HG02885 (cell line): Measurements from ENCODE around the gene PHF21B.
"Not testable (repeated sequence)": the region's sequence is repeated elsewhere in the genome, so short reads cannot be mapped to it uniquely, and the experiment has no call there.

Experiments used
- ATAC-seq: cut with Tn5 transposase; IDR thresholded peaks from one replicate; pipeline ENCODE4 v1.9.1; 2021; ENCODE audit warnings: mild to moderate bottlenecking; ENCODE audit not compliant: unreplicated experiment, poor library complexity

The PHF21B gene

DNA sequence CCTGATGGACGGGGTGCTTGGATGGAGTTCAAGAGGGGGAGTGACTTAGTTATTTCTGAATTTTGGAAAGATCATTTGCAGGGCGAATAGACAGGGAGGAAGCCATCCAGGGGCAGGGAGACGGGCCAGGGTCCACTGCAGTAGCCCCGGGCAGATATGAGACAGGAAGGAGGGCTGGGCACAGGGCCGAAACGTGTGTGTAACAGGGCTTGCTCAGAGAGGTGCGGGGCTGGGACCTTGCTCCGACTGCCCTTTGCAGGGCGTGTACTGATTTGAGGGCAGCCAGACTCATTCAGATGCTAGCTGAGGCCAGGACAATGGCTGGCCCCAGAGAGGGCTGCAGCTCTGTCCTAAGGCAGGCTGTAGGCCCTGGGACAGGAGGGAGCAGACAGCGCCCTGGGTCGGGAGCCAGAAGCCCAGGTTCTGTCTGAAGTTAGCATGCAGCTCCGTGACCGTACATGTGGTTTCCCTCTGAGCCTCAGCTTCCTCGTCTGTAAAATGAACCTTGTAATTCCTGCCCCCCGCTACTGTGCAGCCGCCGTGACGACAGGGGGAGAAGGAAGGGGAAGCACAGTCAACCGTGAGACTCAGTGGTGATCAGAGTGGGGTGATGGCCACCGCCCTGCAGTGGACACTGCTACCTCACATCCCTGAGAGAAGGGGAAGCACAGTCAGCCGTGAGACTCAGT is 103.4 kb downstream of the PHF21B start:
- no peak for ATAC-seq

DNA sequence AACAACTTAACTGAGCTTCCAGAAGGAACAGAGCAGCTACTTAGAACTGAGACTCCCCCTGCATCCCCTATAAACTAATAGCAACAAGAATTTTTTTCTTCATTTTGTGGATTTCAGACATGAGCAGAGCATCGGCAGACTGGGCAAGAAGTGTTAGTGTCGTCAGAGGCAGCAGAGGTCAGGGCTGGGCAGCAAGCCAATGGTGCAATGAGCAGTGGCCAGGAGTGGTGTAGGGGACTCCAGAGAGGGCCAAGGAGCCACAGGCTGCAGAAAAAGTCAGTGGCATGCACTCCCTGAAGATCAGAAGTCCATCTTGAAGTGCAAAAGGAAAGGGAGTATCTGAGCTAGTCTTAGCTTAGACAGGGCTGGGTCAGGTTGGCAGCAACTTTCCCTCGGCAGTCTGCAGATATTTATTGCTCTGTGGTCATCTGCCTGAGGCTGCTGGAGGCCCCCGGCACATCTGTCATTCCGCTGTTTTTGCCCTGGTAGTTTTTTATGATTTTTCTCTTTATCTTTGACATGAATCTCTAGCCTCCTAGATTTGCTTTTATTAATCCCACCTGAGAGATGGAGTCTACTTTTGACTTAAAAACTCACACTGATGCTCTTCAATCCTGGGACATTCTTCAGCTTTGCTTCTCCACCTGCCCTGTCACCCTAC is 105.2 kb downstream of the PHF21B start:
- not testable (repeated sequence) for ATAC-seq

DNA sequence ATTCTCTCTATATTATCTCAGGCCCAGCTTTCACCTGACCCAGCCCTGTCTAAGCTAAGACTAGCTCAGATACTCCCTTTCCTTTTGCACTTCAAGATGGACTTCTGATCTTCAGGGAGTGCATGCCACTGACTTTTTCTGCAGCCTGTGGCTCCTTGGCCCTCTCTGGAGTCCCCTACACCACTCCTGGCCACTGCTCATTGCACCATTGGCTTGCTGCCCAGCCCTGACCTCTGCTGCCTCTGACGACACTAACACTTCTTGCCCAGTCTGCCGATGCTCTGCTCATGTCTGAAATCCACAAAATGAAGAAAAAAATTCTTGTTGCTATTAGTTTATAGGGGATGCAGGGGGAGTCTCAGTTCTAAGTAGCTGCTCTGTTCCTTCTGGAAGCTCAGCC is 106.6 kb downstream of the PHF21B start:
- ATAC-seq: not testable (repeated sequence)

DNA sequence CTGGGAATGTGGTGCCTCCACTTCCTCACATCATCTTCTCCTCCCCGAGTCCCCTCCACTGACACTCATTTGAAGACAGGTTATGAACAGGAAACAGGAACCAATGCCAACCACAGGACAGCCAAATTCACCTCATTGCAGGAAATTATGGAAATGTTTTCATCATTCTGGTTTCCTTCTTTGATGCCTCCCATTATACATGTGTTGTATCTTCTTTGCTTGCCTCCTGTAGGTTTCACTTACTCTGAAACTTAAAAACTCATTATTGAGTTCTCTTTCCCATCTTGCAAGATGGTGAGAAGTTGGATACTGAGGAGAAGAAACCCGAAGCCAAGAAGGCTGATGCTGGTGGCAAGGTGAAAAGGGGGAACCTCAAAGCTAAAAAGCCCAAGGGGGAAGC is 108.5 kb downstream of the PHF21B start:
- ATAC-seq: no peak

DNA sequence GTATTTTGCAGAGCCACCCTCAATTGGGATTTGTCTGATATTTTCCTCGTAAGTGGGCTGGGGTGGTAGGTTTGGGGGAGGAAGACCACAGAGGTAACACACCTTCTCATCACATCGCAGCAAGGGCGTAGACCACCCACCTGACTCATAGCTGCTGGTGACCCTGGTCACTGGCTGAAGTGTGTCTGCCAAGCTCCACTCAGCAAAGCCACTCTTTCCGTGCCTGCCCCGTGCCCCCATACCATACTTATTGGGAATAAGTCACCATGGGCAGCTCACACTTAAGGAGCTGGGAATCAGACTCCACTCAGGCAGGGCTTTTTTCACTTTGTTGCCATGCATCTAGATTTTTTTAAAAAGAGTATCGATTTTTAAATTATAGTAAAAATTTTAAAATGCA is 111.6 kb downstream of the PHF21B start:
- ATAC-seq: no peak

- ATAC-seq: no peak
These were observed 114.3 kb downstream of the PHF21B start for GRCh38 chr22:44895296-44896055.

DNA sequence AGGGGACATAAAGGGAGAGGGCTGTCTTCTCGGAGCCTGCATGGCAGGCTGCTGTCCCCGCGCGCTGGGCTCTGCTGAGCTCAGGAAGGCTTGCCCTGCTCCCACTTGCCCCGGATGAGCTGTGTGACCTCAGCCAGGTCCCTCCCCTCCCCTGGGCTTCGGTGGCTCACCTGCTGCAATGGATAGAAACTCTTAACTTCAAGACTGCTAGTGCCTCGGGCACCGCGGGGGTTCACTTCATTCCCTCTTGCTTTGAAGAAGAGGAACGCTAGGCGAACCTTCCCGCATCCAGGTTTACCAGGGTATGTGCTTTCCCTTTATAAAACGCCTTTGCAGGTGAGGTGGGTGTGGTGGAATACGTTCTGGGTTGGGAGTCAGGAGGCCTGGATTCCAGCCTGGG is 115.0 kb downstream of the PHF21B start:
- ATAC-seq: no peak

DNA sequence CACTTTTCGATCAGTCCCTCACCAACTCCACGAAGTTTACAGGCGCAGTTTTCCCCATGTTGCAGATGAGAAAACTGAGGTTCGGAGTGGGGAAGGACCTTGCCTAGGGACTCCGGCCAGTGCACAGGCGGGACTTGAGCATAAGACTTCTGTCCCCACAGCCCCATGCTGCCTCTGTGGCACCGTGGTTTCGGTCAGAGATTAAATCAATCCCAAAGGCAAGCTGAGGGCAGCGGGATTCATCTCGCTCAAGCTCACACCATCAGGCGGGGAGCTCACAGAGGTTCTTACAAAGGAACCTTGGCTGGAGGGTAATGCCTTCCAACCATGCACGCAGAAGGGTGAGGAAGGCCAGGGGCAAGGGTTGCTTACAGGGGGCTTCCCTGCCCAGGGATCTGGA is 115.5 kb downstream of the PHF21B start:
- no peak for ATAC-seq

- ATAC-seq: no peak
These were observed 116.1 kb downstream of the PHF21B start for GRCh38 chr22:44893731-44894080.

DNA sequence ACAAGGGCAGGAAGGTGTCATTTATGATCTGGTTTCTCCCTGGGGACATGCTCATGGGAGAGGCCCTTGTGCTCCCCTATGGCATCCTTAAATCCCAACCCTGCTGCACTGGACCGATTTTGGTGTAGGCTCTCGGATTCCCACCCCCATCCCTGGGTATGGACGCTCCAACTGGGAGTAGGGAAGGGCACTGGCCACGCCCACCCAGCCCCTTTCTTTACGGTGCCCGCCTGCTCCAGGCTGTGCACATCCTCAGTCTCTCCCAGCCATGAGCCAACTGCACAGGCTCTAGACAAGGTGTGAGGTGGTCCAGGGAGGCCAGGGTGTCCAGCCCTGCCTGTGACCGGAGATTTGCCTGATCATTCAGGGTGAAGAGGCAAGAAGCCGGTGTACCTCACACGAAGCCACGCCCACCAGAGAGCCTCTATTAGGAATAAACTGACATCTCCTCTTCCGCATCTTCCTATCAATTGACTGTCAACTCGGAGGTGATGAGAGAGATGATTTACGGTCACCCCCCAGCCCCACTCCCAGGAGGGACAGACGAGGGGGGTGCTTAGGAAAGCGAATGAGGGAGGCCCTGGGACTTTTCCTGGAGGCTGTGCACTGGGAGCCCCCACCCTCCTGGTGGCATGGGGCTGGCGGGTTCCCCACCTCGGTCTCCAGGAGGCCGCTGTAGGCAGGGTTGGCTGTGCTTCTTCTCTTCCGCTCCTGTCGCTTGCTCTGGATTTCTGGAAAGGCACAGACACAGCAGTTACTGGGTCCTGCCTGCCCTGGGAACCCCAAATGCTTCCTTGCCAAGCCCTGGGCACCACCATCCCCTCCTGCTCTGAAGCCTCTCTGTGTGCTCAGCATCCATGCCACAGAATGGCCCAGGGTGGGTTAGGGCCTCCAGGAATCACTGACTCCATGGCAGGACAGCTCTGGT is 116.7 kb downstream of the PHF21B start:
- ATAC-seq: no peak

DNA sequence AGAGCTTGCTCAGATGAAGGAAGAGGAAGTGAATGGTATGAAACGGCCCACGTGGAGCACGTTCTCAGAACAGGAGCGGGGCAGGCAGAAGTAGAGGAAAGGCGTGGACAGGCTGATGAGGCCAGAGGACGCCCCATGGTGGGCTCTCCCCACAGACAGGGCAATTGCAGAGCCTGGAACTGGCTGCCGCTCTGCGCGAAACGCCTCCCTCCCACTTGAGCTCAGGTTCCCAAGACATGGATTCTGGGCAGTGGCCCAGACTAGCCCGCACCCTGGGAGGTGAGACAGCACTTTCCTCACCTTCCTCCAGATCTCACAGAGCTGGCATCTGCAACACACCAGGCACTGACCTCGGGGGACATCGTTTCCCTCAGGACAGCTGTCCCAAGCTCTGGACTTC is 117.6 kb downstream of the PHF21B start:
- no peak for ATAC-seq

DNA sequence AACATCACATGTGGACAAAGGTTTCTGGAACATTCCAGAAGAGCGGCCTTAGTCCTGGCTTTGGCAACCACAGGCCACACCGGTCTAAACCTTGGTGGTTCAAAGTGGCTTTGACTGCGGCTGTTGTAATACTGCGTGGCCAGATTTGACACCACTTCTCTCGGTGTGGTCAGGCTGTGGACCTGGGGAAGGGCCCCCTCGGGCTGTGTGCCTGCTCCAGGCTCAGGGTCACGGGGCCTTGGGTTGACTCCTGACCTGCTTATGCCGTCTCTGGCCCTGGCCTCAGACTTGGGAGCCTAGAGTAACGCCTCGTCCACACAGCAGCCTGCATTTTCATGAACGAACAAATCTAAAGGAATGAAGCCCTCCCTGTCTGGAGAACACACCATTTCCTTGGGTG is 118.0 kb downstream of the PHF21B start:
- no peak for ATAC-seq

DNA sequence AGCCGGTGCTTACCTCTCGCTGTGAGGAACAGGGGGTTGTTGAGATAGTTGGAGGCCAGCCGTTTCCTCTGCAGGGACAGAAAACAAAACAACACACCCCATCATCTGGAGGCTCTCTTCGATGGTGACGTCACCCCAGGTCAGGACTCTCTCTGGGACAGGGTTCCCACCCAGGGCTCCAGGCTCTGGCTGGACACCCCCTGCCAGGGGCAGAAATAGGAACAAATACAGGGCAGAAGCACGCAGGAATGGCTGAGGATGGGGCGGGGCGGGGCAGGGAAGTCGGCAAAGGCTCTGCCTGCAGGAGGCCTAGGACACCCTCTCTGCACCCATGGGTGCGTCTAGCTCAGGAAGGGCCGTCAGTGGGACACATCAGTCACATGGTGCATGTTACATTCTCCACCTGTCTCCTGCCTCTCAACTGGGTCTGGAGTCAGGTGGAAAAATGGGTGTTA is 118.5 kb downstream of the PHF21B start:
- no peak for ATAC-seq

DNA sequence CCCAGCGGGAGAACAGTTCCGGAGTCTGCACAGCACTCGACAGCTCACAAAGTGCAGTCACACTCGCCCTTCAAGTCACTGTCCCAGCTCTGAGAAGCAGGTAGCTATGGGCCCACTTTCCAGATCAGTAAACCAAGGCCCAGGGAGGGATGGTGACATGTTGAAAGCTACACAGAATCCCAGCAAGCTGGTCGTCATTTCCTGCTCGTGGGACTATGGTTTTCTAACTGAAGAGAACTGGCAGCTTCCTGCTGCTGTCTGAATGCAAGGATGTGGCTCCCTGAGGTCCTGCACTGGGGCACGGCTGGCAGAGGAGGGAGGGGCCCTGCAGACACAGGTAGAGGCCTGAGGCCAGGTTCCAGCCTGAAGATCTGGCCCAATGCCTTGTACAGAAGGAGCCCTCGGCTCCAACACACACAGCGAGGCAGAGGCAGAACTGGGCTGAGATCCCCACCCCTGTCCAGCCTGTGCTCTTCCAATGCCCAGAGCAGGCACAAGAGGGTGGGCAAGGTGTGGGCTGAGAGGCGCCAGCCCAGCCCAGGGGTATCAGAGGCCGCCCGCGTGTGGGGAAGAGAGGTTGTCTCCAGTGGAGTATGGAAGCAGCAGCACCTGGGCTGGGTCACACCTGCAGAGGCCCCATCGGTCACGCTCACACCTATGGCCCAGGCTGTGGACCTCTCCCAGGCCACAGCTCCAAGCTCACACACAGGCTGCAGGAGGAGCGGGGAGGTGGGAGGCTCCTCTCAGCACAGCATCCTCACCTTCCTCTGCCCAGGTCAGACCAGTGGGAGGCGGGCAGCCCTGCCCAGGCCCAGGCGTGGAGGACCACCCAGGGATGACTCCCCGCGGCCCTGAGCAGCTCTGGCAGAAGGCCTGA is 119.2 kb downstream of the PHF21B start:
- no peak for ATAC-seq

GRCh38 chr22:44889255-44889878 is 120.4 kb downstream of the PHF21B start:
- no peak for ATAC-seq

DNA sequence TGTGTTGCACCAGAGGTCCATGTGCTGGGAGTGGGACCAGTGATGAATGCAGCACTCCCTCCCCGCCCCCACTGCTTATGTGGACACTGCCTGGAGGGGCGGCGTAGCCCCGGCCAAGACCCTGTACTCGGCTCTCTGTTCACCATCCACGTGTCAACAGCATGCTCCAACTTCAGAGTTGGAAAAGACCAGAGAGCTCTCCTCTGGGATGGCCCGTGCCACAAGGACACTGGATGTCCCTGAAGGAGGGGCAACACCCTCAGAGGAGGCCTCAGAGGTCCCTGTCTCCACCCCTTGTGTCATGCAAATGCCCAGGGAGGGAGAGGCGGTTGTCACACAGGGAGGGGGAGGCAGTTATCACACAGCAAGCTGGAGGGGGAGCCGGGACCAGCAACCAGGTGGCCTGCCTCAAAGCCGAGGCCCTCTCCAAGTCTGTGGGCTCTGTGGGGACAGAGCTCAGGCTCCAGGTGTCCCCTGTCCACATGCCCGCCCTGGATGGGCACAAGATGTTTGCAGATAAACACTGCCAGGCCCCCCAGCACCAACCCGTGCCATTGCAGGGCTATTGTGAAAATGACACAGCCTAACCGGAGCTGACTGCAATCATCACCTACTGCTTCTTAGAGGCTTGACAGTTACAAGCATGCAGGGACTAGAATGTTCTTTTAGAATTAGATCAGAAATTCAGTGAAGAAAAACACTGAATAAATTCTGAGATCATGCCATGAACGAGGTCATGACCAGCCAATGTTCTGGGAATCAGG is 121.1 kb downstream of the PHF21B start:
- ATAC-seq: no peak

DNA sequence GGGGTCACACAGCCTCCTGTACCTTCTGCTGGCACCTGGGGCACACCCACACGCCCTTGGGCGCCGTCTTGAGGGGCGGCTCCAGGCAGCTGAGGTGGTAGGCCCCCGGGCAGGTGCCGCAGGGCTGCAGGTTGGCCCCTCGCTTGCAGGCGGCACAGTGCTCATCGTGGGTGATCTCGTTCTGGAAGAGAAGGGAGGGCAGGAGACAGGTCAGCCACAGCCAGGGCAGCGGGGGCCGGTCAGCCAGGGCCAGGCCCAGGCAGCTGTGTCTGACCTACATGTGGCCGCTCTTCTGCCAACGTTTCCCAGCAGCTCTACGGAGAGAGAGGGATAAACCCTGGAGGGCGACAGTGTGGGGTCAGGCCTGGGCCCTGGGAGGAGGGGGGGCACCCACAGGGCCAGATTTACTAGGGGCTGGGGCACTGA is 121.9 kb downstream of the PHF21B start:
- ATAC-seq: no peak

GRCh38 chr22:44885806-44886360 is 123.9 kb downstream of the PHF21B start:
- no peak for ATAC-seq
